Measurements from ENCODE around the gene ALX4.

The ALX4 gene

GRCh38 chr11:44282620-44283019 lies 27.3 kb downstream of the ALX4 start:
- H2BK5ac ChIP-seq (ENCODE audit: low read depth, low read length, poor library complexity, severe bottlenecking), result no peak overlapping the region
- no peak overlapping the region for H2BK15ac ChIP-seq (ENCODE audit: low read depth, poor library complexity, severe bottlenecking)
- peaks cover 5% of the 10 kb centered on the region for H3K4me1 ChIP-seq (ENCODE audit: control insufficient read depth, insufficient read depth, low read depth, low read length)
- no peak overlapping the region for H3K27ac ChIP-seq (ENCODE audit: low read length, poor library complexity, severe bottlenecking)
- no peak overlapping the region for H3K23ac ChIP-seq (ENCODE audit: low read length in 2 of 2)
- 86% methylated on average over 5 of the region's 5 CpGs for WGBS
- no peak overlapping the region for H2BK120ac ChIP-seq (ENCODE audit: low read depth, low read length)
- no peak overlapping the region for H2AFZ ChIP-seq (ENCODE audit: low read depth, low read length)
- no peak overlapping the region for H3K18ac ChIP-seq (ENCODE audit: low read depth in 1 of 2, low read length in 2 of 2)
- no peak overlapping the region for H2BK12ac ChIP-seq (ENCODE audit: low read length in 2 of 2)
- no peak overlapping the region for H4K8ac ChIP-seq (ENCODE audit: low read length)
- H3K27me3 ChIP-seq (ENCODE audit: control insufficient read depth in 1 of 2, insufficient read depth in 1 of 2, low read length in 2 of 2), result peaks cover 27 to 35% of the 10 kb centered on the region in 2 experiments
- no peak overlapping the region for H3K4ac ChIP-seq (ENCODE audit: low read depth in 1 of 2, low read length in 2 of 2)
- H2AK5ac ChIP-seq (ENCODE audit: low read length, severe bottlenecking), result no peak overlapping the region
- H4K91ac ChIP-seq (ENCODE audit: low read length), result no peak overlapping the region
- H3K79me1 ChIP-seq (replicated peaks; ENCODE audit: low read length, poor library complexity, severe bottlenecking), result no peaks in the 10 kb centered on the region
- no peaks in the 10 kb centered on the region for H3K9me3 ChIP-seq (ENCODE audit: control insufficient read depth, low read length)
- H3K14ac ChIP-seq (ENCODE audit: low read length in 2 of 2), result no peak overlapping the region
- DNase-seq, result no peak
- no peak overlapping the region for H3K4me3 ChIP-seq (ENCODE audit: insufficient read depth in 1 of 2, low read depth in 1 of 2, low read length in 2 of 2)
- H3K36me3 ChIP-seq (ENCODE audit: control insufficient read depth in 1 of 2, insufficient read depth in 2 of 2, low read depth in 1 of 2, low read length in 2 of 2), result no peaks in the 10 kb centered on the region
- no peak overlapping the region for H3K9ac ChIP-seq (ENCODE audit: low read length)
- no peak overlapping the region for H3K4me2 ChIP-seq (ENCODE audit: low read length, poor library complexity, severe bottlenecking)

- Histone ChIP-seq H3K4me2 (ENCODE audit: low read length, poor library complexity, severe bottlenecking) (no peak overlapping the region), H3K36me3 (ENCODE audit: control insufficient read depth in 1 of 2, insufficient read depth in 2 of 2, low read depth in 1 of 2, low read length in 2 of 2) (no peaks in the 10 kb centered on the region), H3K4me3 (ENCODE audit: insufficient read depth in 1 of 2, low read depth in 1 of 2, low read length in 2 of 2) (no peak overlapping the region), H2AK5ac (ENCODE audit: low read length, severe bottlenecking) (no peak overlapping the region), H3K9ac (ENCODE audit: low read length) (no peak overlapping the region), H3K27me3 (ENCODE audit: control insufficient read depth in 1 of 2, insufficient read depth in 1 of 2, low read length in 2 of 2) (peaks cover 27 to 38% of the 10 kb centered on the region in 2 experiments), H3K27ac (ENCODE audit: low read length, poor library complexity, severe bottlenecking) (no peak overlapping the region), H3K4me1 (ENCODE audit: control insufficient read depth, insufficient read depth, low read depth, low read length) (peaks cover 3% of the 10 kb centered on the region), H3K14ac (ENCODE audit: low read length in 2 of 2) (peak overlapping the region in 1 of 2 experiments; percentile 58), H2BK5ac (ENCODE audit: low read depth, low read length, poor library complexity, severe bottlenecking) (no peak overlapping the region), H4K91ac (ENCODE audit: low read length) (no peak overlapping the region), H2AFZ (ENCODE audit: low read depth, low read length) (no peak overlapping the region), H3K23ac (ENCODE audit: low read length in 2 of 2) (peak overlapping the region in 1 of 2 experiments; percentile 28), H3K4ac (ENCODE audit: low read depth in 1 of 2, low read length in 2 of 2) (no peak overlapping the region), H2BK15ac (ENCODE audit: low read depth, poor library complexity, severe bottlenecking) (no peak overlapping the region), H3K18ac (ENCODE audit: low read depth in 1 of 2, low read length in 2 of 2) (no peak overlapping the region), H2BK12ac (ENCODE audit: low read length in 2 of 2) (no peak overlapping the region), H3K9me3 (ENCODE audit: control insufficient read depth, low read length) (no peaks in the 10 kb centered on the region), H3K79me1 (replicated peaks; ENCODE audit: low read length, poor library complexity, severe bottlenecking) (no peaks in the 10 kb centered on the region), H4K8ac (ENCODE audit: low read length) (no peak overlapping the region), H2BK120ac (ENCODE audit: low read depth, low read length) (no peak overlapping the region)
- DNase-seq, result no peak
- WGBS, result 95% methylated on average over 9 of the region's 9 CpGs
These were observed 28.8 kb downstream of the ALX4 start for GRCh38 chr11:44281151-44281550.

GRCh38 chr11:44280257-44280656 lies 29.7 kb downstream of the ALX4 start:
- H3K9ac ChIP-seq (ENCODE audit: low read length), result no peak overlapping the region
- H3K23ac ChIP-seq (ENCODE audit: low read length in 2 of 2), result no peak overlapping the region
- no peak overlapping the region for H3K27ac ChIP-seq (ENCODE audit: low read length, poor library complexity, severe bottlenecking)
- no peak overlapping the region for H3K14ac ChIP-seq (ENCODE audit: low read length in 2 of 2)
- no peak overlapping the region for H3K4me2 ChIP-seq (ENCODE audit: low read length, poor library complexity, severe bottlenecking)
- no peak overlapping the region for H2AK5ac ChIP-seq (ENCODE audit: low read length, severe bottlenecking)
- no peak overlapping the region for H4K91ac ChIP-seq (ENCODE audit: low read length)
- no peak overlapping the region for H3K18ac ChIP-seq (ENCODE audit: low read depth in 1 of 2, low read length in 2 of 2)
- 86% methylated on average over 7 of the region's 7 CpGs for WGBS
- peaks cover 27 to 39% of the 10 kb centered on the region in 2 experiments for H3K27me3 ChIP-seq (ENCODE audit: control insufficient read depth in 1 of 2, insufficient read depth in 1 of 2, low read length in 2 of 2)
- no peak overlapping the region for H2BK12ac ChIP-seq (ENCODE audit: low read length in 2 of 2)
- no peak for DNase-seq
- H3K79me1 ChIP-seq (replicated peaks; ENCODE audit: low read length, poor library complexity, severe bottlenecking), result no peaks in the 10 kb centered on the region
- H2BK5ac ChIP-seq (ENCODE audit: low read depth, low read length, poor library complexity, severe bottlenecking), result no peak overlapping the region
- H3K36me3 ChIP-seq (ENCODE audit: control insufficient read depth in 1 of 2, insufficient read depth in 2 of 2, low read depth in 1 of 2, low read length in 2 of 2), result no peaks in the 10 kb centered on the region
- H3K9me3 ChIP-seq (ENCODE audit: control insufficient read depth, low read length), result no peaks in the 10 kb centered on the region
- H2AFZ ChIP-seq (ENCODE audit: low read depth, low read length), result no peak overlapping the region
- H2BK120ac ChIP-seq (ENCODE audit: low read depth, low read length), result no peak overlapping the region
- no peak overlapping the region for H4K8ac ChIP-seq (ENCODE audit: low read length)
- H3K4me1 ChIP-seq (ENCODE audit: control insufficient read depth, insufficient read depth, low read depth, low read length), result no peaks in the 10 kb centered on the region
- no peak overlapping the region for H3K4me3 ChIP-seq (ENCODE audit: insufficient read depth in 1 of 2, low read depth in 1 of 2, low read length in 2 of 2)
- H2BK15ac ChIP-seq (ENCODE audit: low read depth, poor library complexity, severe bottlenecking), result no peak overlapping the region
- H3K4ac ChIP-seq (ENCODE audit: low read depth in 1 of 2, low read length in 2 of 2), result no peak overlapping the region

GRCh38 chr11:44279483-44279882 lies 30.5 kb downstream of the ALX4 start:
- H2AK5ac ChIP-seq (ENCODE audit: low read length, severe bottlenecking), result no peak overlapping the region
- H3K36me3 ChIP-seq (ENCODE audit: control insufficient read depth in 1 of 2, insufficient read depth in 2 of 2, low read depth in 1 of 2, low read length in 2 of 2), result no peaks in the 10 kb centered on the region
- no peaks in the 10 kb centered on the region for H3K79me1 ChIP-seq (replicated peaks; ENCODE audit: low read length, poor library complexity, severe bottlenecking)
- no peak overlapping the region for H2BK5ac ChIP-seq (ENCODE audit: low read depth, low read length, poor library complexity, severe bottlenecking)
- no peak overlapping the region for H4K91ac ChIP-seq (ENCODE audit: low read length)
- peaks cover 27 to 41% of the 10 kb centered on the region in 2 experiments for H3K27me3 ChIP-seq (ENCODE audit: control insufficient read depth in 1 of 2, insufficient read depth in 1 of 2, low read length in 2 of 2)
- no peak overlapping the region for H3K23ac ChIP-seq (ENCODE audit: low read length in 2 of 2)
- H3K4me2 ChIP-seq (ENCODE audit: low read length, poor library complexity, severe bottlenecking), result no peak overlapping the region
- H3K9ac ChIP-seq (ENCODE audit: low read length), result no peak overlapping the region
- H2BK12ac ChIP-seq (ENCODE audit: low read length in 2 of 2), result no peak overlapping the region
- no peak overlapping the region for H2BK15ac ChIP-seq (ENCODE audit: low read depth, poor library complexity, severe bottlenecking)
- H4K8ac ChIP-seq (ENCODE audit: low read length), result no peak overlapping the region
- WGBS, result 81% methylated on average over 3 of the region's 6 CpGs
- no peak for DNase-seq
- no peak overlapping the region for H3K4ac ChIP-seq (ENCODE audit: low read depth in 1 of 2, low read length in 2 of 2)
- no peak overlapping the region for H3K4me3 ChIP-seq (ENCODE audit: insufficient read depth in 1 of 2, low read depth in 1 of 2, low read length in 2 of 2)
- no peak overlapping the region for H3K18ac ChIP-seq (ENCODE audit: low read depth in 1 of 2, low read length in 2 of 2)
- no peak overlapping the region for H2BK120ac ChIP-seq (ENCODE audit: low read depth, low read length)
- no peak overlapping the region for H3K27ac ChIP-seq (ENCODE audit: low read length, poor library complexity, severe bottlenecking)
- H3K4me1 ChIP-seq (ENCODE audit: control insufficient read depth, insufficient read depth, low read depth, low read length), result no peaks in the 10 kb centered on the region
- no peaks in the 10 kb centered on the region for H3K9me3 ChIP-seq (ENCODE audit: control insufficient read depth, low read length)
- H3K14ac ChIP-seq (ENCODE audit: low read length in 2 of 2), result no peak overlapping the region
- no peak overlapping the region for H2AFZ ChIP-seq (ENCODE audit: low read depth, low read length)
